ENCODE measurements around the gene OR7C2. TPM values are rescaled to one million over a fixed set of nuclear protein-coding genes. Genes with fewer than 3 reads are reported as not detected.

The OR7C2 gene
- total RNA-seq, 1 experiment from 2014 or later: not detected

- H3K36me3 ChIP-seq (ENCODE audit: control insufficient read depth in 1 of 2, insufficient read depth in 2 of 2, low read length in 2 of 2): no peaks in the 10 kb centered on the region
- H2AFZ ChIP-seq (ENCODE audit: low read depth, low read length, poor library complexity, severe bottlenecking): no peak overlapping the region
- intact Hi-C loops (cut with micrococcal nuclease): no loop called here
- peaks cover 8 to 9% of the 10 kb centered on the region in 2 experiments for H3K9me3 ChIP-seq (ENCODE audit: control insufficient read depth in 1 of 2, insufficient read depth in 1 of 2, low read depth in 1 of 2, low read length in 2 of 2)
- H4K20me1 ChIP-seq (ENCODE audit: insufficient read depth): no peaks in the 10 kb centered on the region
- ChIA-PET CTCF (no interaction called here), POLR2A (no interaction called here), RAD21 (ENCODE audit: low non-redundant PET in 1 of 2, low total read pairs in 2 of 2, uncharacterized antibody in 2 of 2, unreplicated experiment in 2 of 2) (no interaction called here)
- no peak for TF ChIP-seq TCF7L2 (IDR thresholded peaks at IDR 0.05; ENCODE audit: borderline replicate concordance, extremely low read depth, insufficient read depth, insufficient read length)
- no peak for TF ChIP-seq MAX (IDR thresholded peaks at IDR 0.05)
- peak; percentile 26; the same call in 1 of the 2 replicates for TF ChIP-seq CBX3 (IDR thresholded peaks at IDR 0.05; ENCODE audit: low read depth)
- TF ChIP-seq YY1 (IDR thresholded peaks at IDR 0.05; ENCODE audit: extremely low read depth, insufficient replicate concordance, low read depth, low read length): no peak
- no peak overlapping the region for H3K27ac ChIP-seq (ENCODE audit: low read depth, low read length)
- H3K4me2 ChIP-seq (ENCODE audit: low read length): no peak overlapping the region
- H3K9me2 ChIP-seq (ENCODE audit: insufficient read depth): no peaks in the 10 kb centered on the region
- no peak for DNase-seq (ENCODE audit: low read depth, low spot score)
- H3K27me3 ChIP-seq (ENCODE audit: insufficient read depth, low read length): 0 out of 2 replicates have a peak, but pooled peaks cover 4% of the 10 kb centered on the region
- H3K79me2 ChIP-seq (ENCODE audit: insufficient read depth, low read length): no peaks in the 10 kb centered on the region
- H3K9ac ChIP-seq (ENCODE audit: low read length): no peak overlapping the region
- H3K4me1 ChIP-seq (ENCODE audit: control insufficient read depth in 1 of 2, insufficient read depth in 2 of 2, low read length in 2 of 2): no peaks in the 10 kb centered on the region
- no TSS peak for BruUV-seq (replicated peaks)
- no peak for ATAC-seq
- no peak overlapping the region for H3K4me3 ChIP-seq (replicated peaks in 1 of 2; ENCODE audit: low read depth in 1 of 2, low read length in 2 of 2)
Observed at GRCh38 chr19:14959263-14959662, 18.0 kb downstream of the OR7C2 start.

- H3K9ac ChIP-seq (ENCODE audit: low read length): no peak overlapping the region
- TF ChIP-seq YY1 (IDR thresholded peaks at IDR 0.05; ENCODE audit: extremely low read depth, insufficient replicate concordance, low read depth, low read length): no peak
- TF ChIP-seq TCF7L2 (IDR thresholded peaks at IDR 0.05; ENCODE audit: borderline replicate concordance, extremely low read depth, insufficient read depth, insufficient read length): no peak
- TF ChIP-seq FOSL1 (IDR thresholded peaks at IDR 0.05; ENCODE audit: low read depth): no peak
- TF ChIP-seq ATF3 (IDR thresholded peaks at IDR 0.05): no peak
- TF ChIP-seq ELF1 (IDR thresholded peaks at IDR 0.05; ENCODE audit: borderline replicate concordance, low read depth): no peak
- TF ChIP-seq CTCF (IDR thresholded peaks at IDR 0.05 in 2 of 3, conservative IDR thresholded peaks at IDR 0.05 in 1 of 3; ENCODE audit: borderline replicate concordance in 1 of 3, insufficient read depth in 1 of 3, low read depth in 2 of 3, low read length in 2 of 3): no peak
- TF ChIP-seq SRF (IDR thresholded peaks at IDR 0.05; ENCODE audit: low read depth): no peak
- no peak overlapping the region for H3K27ac ChIP-seq (ENCODE audit: low read depth, low read length)
- no peak overlapping the region for H2AFZ ChIP-seq (ENCODE audit: low read depth, low read length, poor library complexity, severe bottlenecking)
- RAD21 ChIA-PET (ENCODE audit: low non-redundant PET in 1 of 2, low total read pairs in 2 of 2, uncharacterized antibody in 2 of 2, unreplicated experiment in 2 of 2): no interaction called here
- no peak overlapping the region for H3K4me3 ChIP-seq (replicated peaks in 1 of 2; ENCODE audit: low read depth in 1 of 2, low read length in 2 of 2)
- DNase-seq (ENCODE audit: low read depth, low spot score): no peak
- no TSS peak for BruUV-seq (replicated peaks)
- no peak overlapping the region for H3K4me2 ChIP-seq (ENCODE audit: low read length)
- POLR2A ChIA-PET: no interaction called here
- peaks cover 8 to 9% of the 10 kb centered on the region in 2 experiments for H3K9me3 ChIP-seq (ENCODE audit: control insufficient read depth in 1 of 2, insufficient read depth in 1 of 2, low read depth in 1 of 2, low read length in 2 of 2)
- H3K79me2 ChIP-seq (ENCODE audit: insufficient read depth, low read length): no peaks in the 10 kb centered on the region
- no peaks in the 10 kb centered on the region for H3K4me1 ChIP-seq (ENCODE audit: control insufficient read depth in 1 of 2, insufficient read depth in 2 of 2, low read length in 2 of 2)
- H3K27me3 ChIP-seq (ENCODE audit: insufficient read depth, low read length): 0 out of 2 replicates have a peak, but pooled peaks cover 4% of the 10 kb centered on the region
- H3K9me2 ChIP-seq (ENCODE audit: insufficient read depth): no peaks in the 10 kb centered on the region
- intact Hi-C loops (cut with micrococcal nuclease): no loop called here
- H3K36me3 ChIP-seq (ENCODE audit: control insufficient read depth in 1 of 2, insufficient read depth in 2 of 2, low read length in 2 of 2): no peaks in the 10 kb centered on the region
- CTCF ChIA-PET: no interaction called here
- no peak for ATAC-seq
- H4K20me1 ChIP-seq (ENCODE audit: insufficient read depth): no peaks in the 10 kb centered on the region
Observed at GRCh38 chr19:14961956-14962685, 20.8 kb downstream of the OR7C2 start.
